H1 (cell line): ENCODE measurements around the gene OLFML2A. TPM values are rescaled to one million over a fixed set of nuclear protein-coding genes. Genes with fewer than 3 reads are reported as not detected.

Source experiments
- BCL11A ChIP-seq, 2 experiments: IDR thresholded peaks; one replicate each; pipeline ENCODE4 v1.6.1; 2011; ENCODE audit warnings: low read depth in 2 of 2, low read length in 2 of 2, mild to moderate bottlenecking in 2 of 2
- BRCA1 ChIP-seq: IDR thresholded peaks from 2 replicates; pipeline ENCODE4 v1.6.1; 2012; ENCODE audit warnings: low read depth, low read length, improper control_type of control experiment
- CEBPB ChIP-seq: IDR thresholded peaks from 2 replicates; pipeline ENCODE4 v1.6.1; 2012; ENCODE audit warnings: low read depth, low read length
- EP300 ChIP-seq, 2 experiments: IDR thresholded peaks; 1 replicate in 1 of 2; 2 replicates in 1 of 2; pipeline ENCODE4 v1.6.1; 2011 to 2012; ENCODE audit warnings: low read depth in 2 of 2, low read length in 2 of 2, mild to moderate bottlenecking in 2 of 2, borderline replicate concordance in 1 of 2, inconsistent platforms in 1 of 2, moderate library complexity in 1 of 2
- EZH2 ChIP-seq: fragments of 200-600 bp; sonication (generic); IDR thresholded peaks from 2 replicates; pipeline ENCODE4 v1.7.1; 2012; ENCODE audit warnings: low read depth, mild to moderate bottlenecking, moderate library complexity, low read length, inconsistent platforms; ENCODE audit not compliant: severe bottlenecking
- GTF2F1 ChIP-seq: IDR thresholded peaks from 2 replicates; pipeline ENCODE4 v1.6.1; 2012; ENCODE audit warnings: low read depth, low read length, improper control_type of control experiment, borderline replicate concordance
- JUND ChIP-seq: IDR thresholded peaks from 2 replicates; pipeline ENCODE4 v1.6.1; 2011; ENCODE audit warnings: mild to moderate bottlenecking, improper control_type of control experiment, low read length
- KDM4A ChIP-seq: IDR thresholded peaks from one replicate; pipeline ENCODE4 v1.7.1; 2012; ENCODE audit warnings: low read depth, mild to moderate bottlenecking, moderate library complexity, low read length, inconsistent platforms; ENCODE audit not compliant: severe bottlenecking
- NANOG ChIP-seq: IDR thresholded peaks from 2 replicates; pipeline ENCODE4 v1.6.1; 2011; ENCODE audit warnings: low read length, low read depth, mild to moderate bottlenecking, inconsistent platforms; ENCODE audit not compliant: insufficient read depth, poor library complexity, severe bottlenecking
- NRF1 ChIP-seq: IDR thresholded peaks from 2 replicates; pipeline ENCODE4 v1.6.1; 2011; ENCODE audit warnings: mild to moderate bottlenecking, low read depth, low read length, improper control_type of control experiment
- POU5F1 ChIP-seq: IDR thresholded peaks from 2 replicates; pipeline ENCODE4 v1.6.1; 2011; ENCODE audit warnings: low read depth, mild to moderate bottlenecking, low read length, moderate library complexity
- SIN3A ChIP-seq, 2 experiments: IDR thresholded peaks in 1 of 2; conservative IDR thresholded peaks in 1 of 2; 2 replicates each; pipeline ENCODE4 v1.6.1; 2011 to 2012; ENCODE audit warnings: low read length in 2 of 2, improper control_type of control experiment in 1 of 2, low read depth in 1 of 2, mild to moderate bottlenecking in 1 of 2
- SIX5 ChIP-seq: IDR thresholded peaks from 2 replicates; pipeline ENCODE4 v1.6.1; 2011; ENCODE audit warnings: mild to moderate bottlenecking, low read depth, low read length
- SP2 ChIP-seq: IDR thresholded peaks from 2 replicates; pipeline ENCODE4 v1.6.1; 2012; ENCODE audit warnings: mild to moderate bottlenecking, low read length, inconsistent platforms
- YY1 ChIP-seq: IDR thresholded peaks from 2 replicates; pipeline ENCODE4 v1.6.1; 2011; ENCODE audit warnings: low read depth, mild to moderate bottlenecking, low read length
- polyA plus RNA-seq, 7 experiments: library from polyadenylated mRNA; depleted of rRNA in 3 of 7; stranded (reverse) in 5 of 7; unstranded in 2 of 7; fragments of >200 nt in 5 of 7; fragments of 200-250 nt in 2 of 7; gene quantifications; 1 replicate in 5 of 7; 2 replicates in 1 of 7; 4 replicates in 1 of 7; pipeline versions ENCODE4 v1.2.1 to v1.2.3, GENCODE V29; 2011 to 2013; ENCODE audit warnings: missing spikeins in 2 of 7, mixed read lengths in 2 of 7
- total RNA-seq: library from RNA; stranded (reverse); fragmentation: NEBNext Ultra II Directional; extraction: Animal tissue kit (Norgen Biotek cat#: 25700); gene quantifications from 2 replicates; pipeline ENCODE4 v1.2.1, GENCODE V29; 2021
- TF ChIP-seq, protein P1 (sequence below): IDR thresholded peaks from 2 replicates; pipeline ENCODE4 v1.6.1; 2012; ENCODE audit warnings: low read length, inconsistent platforms
- TF ChIP-seq, protein P2 (sequence below): IDR thresholded peaks from 2 replicates; pipeline ENCODE4 v1.6.1; 2011; ENCODE audit warnings: low read length, improper control_type of control experiment
- TF ChIP-seq, protein P3 (sequence below): IDR thresholded peaks from 2 replicates; pipeline ENCODE4 v1.6.1; 2012; ENCODE audit warnings: inconsistent platforms
- TF ChIP-seq, protein P4 (sequence below): IDR thresholded peaks from 2 replicates; pipeline ENCODE4 v1.6.1; 2011; ENCODE audit warnings: low read depth, mild to moderate bottlenecking, low read length; ENCODE audit not compliant: insufficient read depth

The OLFML2A gene
- total and polyA plus RNA-seq, 2 of the 8 experiments (the other 6 are each of a cell fraction or from before 2014, with no cell fraction given) = 7.8 to 11.5 TPM

DNA sequence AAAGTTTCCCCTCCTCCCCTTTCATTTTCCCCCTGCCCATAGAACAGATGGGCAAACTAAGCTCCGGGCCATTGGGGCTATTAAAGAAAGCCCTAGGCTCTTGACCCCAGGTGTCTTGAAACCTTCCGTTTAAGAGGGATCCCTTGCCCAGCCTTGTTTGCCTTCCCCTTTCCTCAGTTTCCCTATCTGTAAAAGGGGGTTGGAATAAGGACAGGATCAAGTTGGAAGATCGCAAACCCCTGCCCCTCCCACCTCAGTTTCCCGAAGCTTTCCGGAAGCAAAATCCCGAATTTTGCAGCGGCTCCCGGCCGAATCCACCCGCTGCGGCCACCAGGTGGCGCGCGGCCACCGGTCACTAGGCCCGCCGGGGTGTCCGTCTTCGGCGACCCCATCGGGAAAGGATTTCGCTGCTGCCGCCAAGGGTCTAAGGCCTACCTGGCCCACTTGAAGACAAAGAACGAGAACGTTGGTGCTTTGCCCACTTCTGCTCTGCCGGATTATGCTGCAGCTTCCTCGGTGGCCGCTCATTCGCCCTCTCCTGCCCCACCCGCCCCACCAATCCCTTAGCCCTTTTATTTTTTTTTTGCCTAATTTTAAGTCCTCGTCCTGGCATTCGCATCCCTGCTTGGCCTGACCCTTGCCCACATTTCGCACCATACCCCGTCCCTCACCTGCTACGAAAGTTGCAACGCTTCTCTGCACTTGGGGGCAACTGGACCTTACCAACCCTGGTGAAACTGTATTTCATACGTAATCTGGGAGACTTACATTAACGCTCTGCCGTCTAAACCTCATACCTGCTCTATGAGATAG, 4.9 kb upstream of the OLFML2A start (continued):
- TF ChIP-seq NANOG (no peak), EZH2 (no peak), SIN3A (conservative IDR thresholded peaks at IDR 0.05 in 1 of 2, IDR thresholded peaks at IDR 0.05 in 1 of 2; ENCODE audit: low read depth in 1 of 2, low read length in 2 of 2) (no peak; a peak in 1 of 4 replicates), BCL11A (IDR thresholded peaks at IDR 0.05; ENCODE audit: low read depth in 2 of 2, low read length in 2 of 2) (no peak), POU5F1 (no peak), SIX5 (no peak), GTF2F1 (0 out of 2 replicates have a peak, but pooled peaks have one; percentile 14), NRF1 (no peak), EP300 (IDR thresholded peaks at IDR 0.05; ENCODE audit: borderline replicate concordance in 1 of 2, low read depth in 2 of 2, low read length in 2 of 2) (peak in 1 of 2 experiments; percentile 62; a peak in 1 of 3 replicates), CEBPB (no peak), JUND (no peak), SP2 (no peak), KDM4A (peak; percentile 63), BRCA1 (no peak), YY1 (0 out of 2 replicates have a peak, but pooled peaks have one; percentile 59)
- TF ChIP-seq, protein P1, sequence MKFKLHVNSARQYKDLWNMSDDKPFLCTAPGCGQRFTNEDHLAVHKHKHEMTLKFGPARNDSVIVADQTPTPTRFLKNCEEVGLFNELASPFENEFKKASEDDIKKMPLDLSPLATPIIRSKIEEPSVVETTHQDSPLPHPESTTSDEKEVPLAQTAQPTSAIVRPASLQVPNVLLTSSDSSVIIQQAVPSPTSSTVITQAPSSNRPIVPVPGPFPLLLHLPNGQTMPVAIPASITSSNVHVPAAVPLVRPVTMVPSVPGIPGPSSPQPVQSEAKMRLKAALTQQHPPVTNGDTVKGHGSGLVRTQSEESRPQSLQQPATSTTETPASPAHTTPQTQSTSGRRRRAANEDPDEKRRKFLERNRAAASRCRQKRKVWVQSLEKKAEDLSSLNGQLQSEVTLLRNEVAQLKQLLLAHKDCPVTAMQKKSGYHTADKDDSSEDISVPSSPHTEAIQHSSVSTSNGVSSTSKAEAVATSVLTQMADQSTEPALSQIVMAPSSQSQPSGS = no peak
- TF ChIP-seq, protein P2, sequence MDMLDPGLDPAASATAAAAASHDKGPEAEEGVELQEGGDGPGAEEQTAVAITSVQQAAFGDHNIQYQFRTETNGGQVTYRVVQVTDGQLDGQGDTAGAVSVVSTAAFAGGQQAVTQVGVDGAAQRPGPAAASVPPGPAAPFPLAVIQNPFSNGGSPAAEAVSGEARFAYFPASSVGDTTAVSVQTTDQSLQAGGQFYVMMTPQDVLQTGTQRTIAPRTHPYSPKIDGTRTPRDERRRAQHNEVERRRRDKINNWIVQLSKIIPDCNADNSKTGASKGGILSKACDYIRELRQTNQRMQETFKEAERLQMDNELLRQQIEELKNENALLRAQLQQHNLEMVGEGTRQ = no peak; the same call in 1 of the 2 replicates
- TF ChIP-seq, protein P3, sequence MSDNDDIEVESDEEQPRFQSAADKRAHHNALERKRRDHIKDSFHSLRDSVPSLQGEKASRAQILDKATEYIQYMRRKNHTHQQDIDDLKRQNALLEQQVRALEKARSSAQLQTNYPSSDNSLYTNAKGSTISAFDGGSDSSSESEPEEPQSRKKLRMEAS = no peak
- TF ChIP-seq, protein P4, sequence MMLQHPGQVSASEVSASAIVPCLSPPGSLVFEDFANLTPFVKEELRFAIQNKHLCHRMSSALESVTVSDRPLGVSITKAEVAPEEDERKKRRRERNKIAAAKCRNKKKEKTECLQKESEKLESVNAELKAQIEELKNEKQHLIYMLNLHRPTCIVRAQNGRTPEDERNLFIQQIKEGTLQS = no peak
